SK-N-SH (cell line): Measurements from ENCODE around the gene SNAP23. TPM values are rescaled to one million over a fixed set of nuclear protein-coding genes. Genes with fewer than 3 reads are reported as not detected.

ENCODE experiments used
- CTCF ChIA-PET: fragments of 300-600, 350-600 bp; formaldehyde crosslinking; extraction: SDS; loops from one replicate; lab custom pipeline; 2021; lab: Yijun Ruan, JAX
- POLR2A ChIA-PET: fragments of 350-600 bp; sonication (Branson Sonifier 250); formaldehyde crosslinking; extraction: SDS; loops from one replicate; lab custom pipeline; 2020; ENCODE audit warnings: antibody characterized with exemption, inconsistent platforms; lab: Yijun Ruan, JAX
- DNase-seq: peaks from one replicate; pipeline ENCODE4 v3.0.0; 2012
- H2AFZ ChIP-seq: fragments of 200-600 bp; sonication (generic); 2 replicates; pipeline ENCODE4 v1.8.1; 2016; ENCODE audit warnings: antibody characterized with exemption, mild to moderate bottlenecking, low read depth
- H3F3A ChIP-seq: fragments of 200-600 bp; sonication (generic); replicated peaks from 2 replicates; pipeline ENCODE3; 2016; ENCODE audit warnings: antibody characterized with exemption, mild to moderate bottlenecking; ENCODE audit not compliant: insufficient read depth
- H3K27ac ChIP-seq, 2 experiments: fragments of 200-500 bp in 1 of 2; fragments of 200-600 bp in 1 of 2; sonication (Bioruptor generic) in 1 of 2; sonication (generic), shearing (Covaris generic) in 1 of 2; 2 replicates each; pipeline versions ENCODE4 v1.5.1 to v1.6.1; 2014 to 2016; ENCODE audit warnings: low read depth in 2 of 2, inconsistent platforms in 1 of 2, low read length in 1 of 2, mild to moderate bottlenecking in 1 of 2, mixed read lengths in 1 of 2
- H3K27me3 ChIP-seq: fragments of 200-600 bp; sonication (generic), shearing (Covaris generic); 2 replicates; pipeline ENCODE4 v1.6.1; 2016; ENCODE audit warnings: mixed run types; ENCODE audit not compliant: insufficient read depth
- H3K36me3 ChIP-seq, 2 experiments: fragments of 200-500 bp in 1 of 2; fragments of 200-600 bp in 1 of 2; sonication (Bioruptor generic) in 1 of 2; sonication (generic) in 1 of 2; replicated peaks in 1 of 2; 2 replicates each; pipeline versions ENCODE3 to v1.5.1; 2014 to 2016; ENCODE audit warnings: low read length in 1 of 2, mild to moderate bottlenecking in 1 of 2; ENCODE audit not compliant: insufficient read depth in 2 of 2, control insufficient read depth in 1 of 2
- H3K4me1 ChIP-seq, 2 experiments: fragments of 200-500 bp in 1 of 2; fragments of 200-600 bp in 1 of 2; sonication (Bioruptor generic) in 1 of 2; sonication (generic), shearing (Covaris generic) in 1 of 2; 2 replicates each; pipeline versions ENCODE4 v1.5.1 to v1.6.1; 2014 to 2016; ENCODE audit warnings: low read depth in 1 of 2, low read length in 1 of 2, mixed run types in 1 of 2; ENCODE audit not compliant: insufficient read depth in 2 of 2, control insufficient read depth in 1 of 2
- H3K4me2 ChIP-seq: fragments of 200-600 bp; sonication (generic), shearing (Covaris generic); 2 replicates; pipeline ENCODE4 v1.6.1; 2017; ENCODE audit warnings: mixed run types
- H3K4me3 ChIP-seq, 2 experiments: fragments of 200-500 bp in 1 of 2; fragments of 200-600 bp in 1 of 2; sonication (Bioruptor generic) in 1 of 2; sonication (generic), shearing (Covaris generic) in 1 of 2; 2 replicates each; pipeline versions ENCODE4 v1.5.1 to v1.8.1; 2014 to 2016; ENCODE audit warnings: low read depth in 2 of 2, inconsistent platforms in 1 of 2, low read length in 1 of 2, mild to moderate bottlenecking in 1 of 2, mixed read lengths in 1 of 2, moderate library complexity in 1 of 2
- H3K79me2 ChIP-seq: fragments of 200-600 bp; sonication (generic); 2 replicates; pipeline ENCODE4 v1.8.1; 2017; ENCODE audit warnings: mild to moderate bottlenecking; ENCODE audit not compliant: insufficient read depth
- H3K9ac ChIP-seq: fragments of 200-600 bp; sonication (generic); 2 replicates; pipeline ENCODE4 v1.6.1; 2017; ENCODE audit warnings: mixed run types
- H3K9me2 ChIP-seq: fragments of 200-600 bp; sonication (generic); 2 replicates; pipeline ENCODE4 v1.6.1; 2017; ENCODE audit warnings: mixed run types
- H3K9me3 ChIP-seq: fragments of 200-600 bp; sonication (generic); 2 replicates; pipeline ENCODE4 v1.6.1; 2017; ENCODE audit warnings: mixed run types, mild to moderate bottlenecking, moderate library complexity
- H4K20me1 ChIP-seq: fragments of 200-600 bp; sonication (generic); 2 replicates; pipeline ENCODE4 v1.6.1; 2017; ENCODE audit warnings: mild to moderate bottlenecking, mixed run types; ENCODE audit not compliant: insufficient read depth
- CTCF ChIP-seq: fragments of 200-600 bp; sonication (generic); IDR thresholded peaks from 2 replicates; pipeline ENCODE4 v1.6.1; 2017; ENCODE audit warnings: antibody characterized with exemption, mild to moderate bottlenecking, moderate library complexity
- EP300 ChIP-seq, 2 experiments: IDR thresholded peaks; 2 replicates each; pipeline versions ENCODE4 v1.4.0 to v1.6.1; 2012; ENCODE audit warnings: borderline replicate concordance in 1 of 2, low read depth in 1 of 2, low read length in 1 of 2
- FOXJ3 ChIP-seq: sonication (generic); formaldehyde crosslinking; IDR thresholded peaks from 2 replicates; pipeline ENCODE4 v1.5.1; 2020; ENCODE audit warnings: mild to moderate bottlenecking, missing genetic modification reagents
- MEF2A ChIP-seq: IDR thresholded peaks from 2 replicates; pipeline ENCODE4 v1.4.0; 2012; ENCODE audit warnings: low read depth, borderline replicate concordance
- REST ChIP-seq: IDR thresholded peaks from 2 replicates; pipeline ENCODE4 v1.6.1; 2012; ENCODE audit warnings: mild to moderate bottlenecking, low read depth, low read length, moderate library complexity
- SIN3A ChIP-seq: IDR thresholded peaks from 2 replicates; pipeline ENCODE4 v1.6.1; 2012; ENCODE audit warnings: low read depth, mild to moderate bottlenecking, low read length, moderate library complexity, borderline replicate concordance
- TAF1 ChIP-seq: IDR thresholded peaks from 2 replicates; pipeline ENCODE4 v1.6.1; 2012; ENCODE audit warnings: low read depth, mild to moderate bottlenecking, low read length, moderate library complexity, borderline replicate concordance
- TEAD4 ChIP-seq: IDR thresholded peaks from 2 replicates; pipeline ENCODE4 v1.4.0; 2012; ENCODE audit warnings: mild to moderate bottlenecking, borderline replicate concordance; ENCODE audit not compliant: insufficient read depth
- WGBS: methylation state at CpG from one replicate; pipeline ENCODE4 v1.1.6; 2017; ENCODE audit warnings: low lambda C conversion rate; 5-methylcytosine and 5-hydroxymethylcytosine counted together
- polyA plus RNA-seq, 3 experiments: library from polyadenylated mRNA; depleted of rRNA; stranded (reverse); fragments of >200 nt; gene quantifications; 2 replicates each; pipeline ENCODE4 v1.2.3, GENCODE V29; 2012

SNAP23 gene
- polyA plus RNA-seq, 1 of the 3 experiments (the other 2 are of a cell fraction), result 39.2 TPM

GRCh38 chr15:42453826-42454225 lies 41.6 kb upstream of the SNAP23 start:
- CTCF ChIA-PET, result no interaction called here
- POLR2A ChIA-PET, result no interaction called here

More at GRCh38 chr15:42453826-42454225, 41.6 kb upstream of the SNAP23 start:
- H3K79me2 ChIP-seq, result peaks cover 4% of the 10 kb centered on the region; the same call in 1 of the 2 replicates
- WGBS, result 96% methylated on average over 3 of the region's 3 CpGs
- no peaks in the 10 kb centered on the region for H3K9me2 ChIP-seq
- H3F3A ChIP-seq, result peaks cover 21% of the 10 kb centered on the region
- H2AFZ ChIP-seq, result no peak overlapping the region
- H3K4me1 ChIP-seq, result peaks cover 8 to 16% of the 10 kb centered on the region in 2 experiments; a peak in 3 of 4 replicates
- no peaks in the 10 kb centered on the region for H3K27me3 ChIP-seq
- H3K27ac ChIP-seq, result peak overlapping the region in 1 of 2 experiments; percentile 17; a peak in 1 of 4 replicates
- H3K4me3 ChIP-seq, result no peak overlapping the region
- no peak overlapping the region for H3K4me2 ChIP-seq
- DNase-seq, result no peak
- TF ChIP-seq REST (no peak), CTCF (no peak), TEAD4 (no peak), MEF2A (no peak), SIN3A (no peak), EP300 (IDR thresholded peaks at IDR 0.05; ENCODE audit: borderline replicate concordance in 1 of 2, low read depth in 1 of 2, low read length in 1 of 2) (no peak), TAF1 (no peak), FOXJ3 (CRISPR knock-in tag) (no peak)
- H3K9me3 ChIP-seq, result no peaks in the 10 kb centered on the region
- H3K9ac ChIP-seq, result no peak overlapping the region
- no peaks in the 10 kb centered on the region for H4K20me1 ChIP-seq
- peaks cover 34 to 35% of the 10 kb centered on the region in 2 experiments for H3K36me3 ChIP-seq
